Common myeloid progenitor, CD34-positive (primary cell): ENCODE measurements around the gene TRPM7.

ENCODE experiments used
- CTCF ChIA-PET: fragments of 350-600 bp; sonication (Branson Sonifier 250); formaldehyde crosslinking; loops from one replicate; lab custom pipeline; 2021; ENCODE audit warnings: antibody characterized with exemption; lab: Charles Lee
- POLR2A ChIA-PET: fragments of 350-600 bp; sonication (Branson Sonifier 250); formaldehyde crosslinking; loops from one replicate; lab custom pipeline; 2021; ENCODE audit warnings: antibody characterized with exemption; lab: Charles Lee
- DNase-seq, 3 donors: peaks; one replicate each; pipeline versions ENCODE4 v3.0.0 to v3.0.0-alpha.2; 2013
- H3K27ac ChIP-seq, 2 experiments: 1 replicate in 1 of 2; 2 replicates in 1 of 2; pipeline ENCODE4 v1.7.0; 2013; ENCODE audit warnings: inconsistent platforms in 2 of 2, low read length in 2 of 2, mild to moderate bottlenecking in 2 of 2, low read depth in 1 of 2, moderate library complexity in 1 of 2; ENCODE audit not compliant: severe bottlenecking in 2 of 2, insufficient read depth in 1 of 2, poor library complexity in 1 of 2
- H3K27me3 ChIP-seq, 5 experiments: replicated peaks in 2 of 5; 1 replicate in 3 of 5; 2 replicates in 2 of 5; pipeline versions ENCODE4 v1.6.1 to v1.7.0; 2013; ENCODE audit warnings: low read length in 4 of 5, mild to moderate bottlenecking in 2 of 5, moderate library complexity in 2 of 5, inconsistent platforms in 1 of 5; ENCODE audit not compliant: insufficient read depth in 5 of 5, control insufficient read depth in 4 of 5
- H3K36me3 ChIP-seq, 4 experiments: 1 replicate in 2 of 4; 2 replicates in 2 of 4; pipeline versions ENCODE4 v1.6.1 to v1.7.0; 2013; ENCODE audit warnings: low read length in 3 of 4, control low read depth in 1 of 4, mild to moderate bottlenecking in 1 of 4; ENCODE audit not compliant: control insufficient read depth in 4 of 4, insufficient read depth in 4 of 4
- H3K4me1 ChIP-seq, 4 experiments: 1 replicate in 3 of 4; 2 replicates in 1 of 4; pipeline versions ENCODE4 v1.6.1 to v1.7.1; 2013; ENCODE audit warnings: low read length in 3 of 4, mild to moderate bottlenecking in 3 of 4, control low read depth in 1 of 4, inconsistent platforms in 1 of 4, moderate library complexity in 1 of 4; ENCODE audit not compliant: control insufficient read depth in 4 of 4, insufficient read depth in 4 of 4; ENCODE audit errors: control extremely low read depth in 1 of 4
- H3K4me3 ChIP-seq, 7 experiments: 1 replicate in 4 of 7; 2 replicates in 3 of 7; pipeline versions ENCODE4 v1.5.1 to v1.7.0; 2013; ENCODE audit warnings: mild to moderate bottlenecking in 7 of 7, low read length in 6 of 7, moderate library complexity in 6 of 7, inconsistent platforms in 2 of 7, low read depth in 2 of 7, control low read depth in 1 of 7; ENCODE audit not compliant: insufficient read depth in 4 of 7, control insufficient read depth in 1 of 7; ENCODE audit errors: extremely low read depth in 1 of 7
- H3K9me3 ChIP-seq, 5 experiments: 1 replicate in 4 of 5; 2 replicates in 1 of 5; pipeline versions ENCODE4 v1.6.1 to v1.7.1; 2013; ENCODE audit warnings: low read length in 4 of 5, mild to moderate bottlenecking in 2 of 5, inconsistent platforms in 1 of 5, low read depth in 1 of 5, moderate library complexity in 1 of 5; ENCODE audit not compliant: control insufficient read depth in 4 of 5, insufficient read depth in 2 of 5; ENCODE audit errors: control extremely low read depth in 1 of 5
- WGBS: methylation state at CpG from one replicate; pipeline ENCODE4 v1.1.5; 2013; ENCODE audit not compliant: insufficient coverage; 5-methylcytosine and 5-hydroxymethylcytosine counted together

TRPM7 gene

GRCh38 chr15:50669611-50670010, 17.0 kb downstream of the TRPM7 start:
- ChIA-PET POLR2A (no interaction called here), CTCF (no interaction called here)
- no peak for DNase-seq
- Histone ChIP-seq H3K4me3 (no peak overlapping the region), H3K36me3 (peaks cover 1 to 15% (median 7%) of the 10 kb centered on the region in 4 experiments), H3K27ac (peak overlapping the region in 1 of 2 experiments; percentile 34), H3K27me3 (no peaks in the 10 kb centered on the region), H3K9me3 (no peaks in the 10 kb centered on the region), H3K4me1 (no peaks in the 10 kb centered on the region)
- WGBS, result no CpG with 5 or more reads among the region's 1 CpG

GRCh38 chr15:50665938-50666337, 20.7 kb downstream of the TRPM7 start:
- no peak for DNase-seq
- Histone ChIP-seq H3K9me3 (no peaks in the 10 kb centered on the region), H3K4me1 (no peaks in the 10 kb centered on the region), H3K27me3 (no peaks in the 10 kb centered on the region), H3K36me3 (peaks cover 7 to 23% (median 10%) of the 10 kb centered on the region in 4 experiments), H3K27ac (no peak overlapping the region), H3K4me3 (no peak overlapping the region)
- CTCF ChIA-PET, result no interaction called here
- POLR2A ChIA-PET, result no interaction called here
- WGBS, result 94% methylated on average over 2 of the region's 5 CpGs

GRCh38 chr15:50655555-50655954, 31.0 kb downstream of the TRPM7 start:
- H3K4me3 ChIP-seq, result no peak overlapping the region
- DNase-seq, result no peak
- CTCF ChIA-PET, result interaction anchor here (1.2 kb wide), 1 partner anchor 13 kb away, joined by 3 read pairs; no protein-coding TSS in a partner anchor
- no peaks in the 10 kb centered on the region for H3K9me3 ChIP-seq
- 100% methylated on average over 2 of the region's 4 CpGs for WGBS
- POLR2A ChIA-PET, result no interaction called here
- no peaks in the 10 kb centered on the region for H3K27me3 ChIP-seq
- H3K27ac ChIP-seq, result no peak overlapping the region
- H3K4me1 ChIP-seq, result no peaks in the 10 kb centered on the region
- peaks cover 24 to 51% (median 37%) of the 10 kb centered on the region in 4 experiments for H3K36me3 ChIP-seq

GRCh38 chr15:50653156-50653743, 33.3 kb downstream of the TRPM7 start:
- H3K36me3 ChIP-seq, result peaks cover 28 to 62% (median 43%) of the 10 kb centered on the region in 4 experiments
- WGBS, result 100% methylated on average over 3 of the region's 6 CpGs

GRCh38 chr15:50652671-50653070, 33.9 kb downstream of the TRPM7 start:
- Histone ChIP-seq H3K27ac (no peak overlapping the region), H3K9me3 (no peaks in the 10 kb centered on the region), H3K4me1 (no peaks in the 10 kb centered on the region), H3K27me3 (no peaks in the 10 kb centered on the region), H3K4me3 (no peak overlapping the region), H3K36me3 (peaks cover 28 to 66% (median 45%) of the 10 kb centered on the region in 4 experiments)
- DNase-seq, result no peak
- POLR2A ChIA-PET, result no interaction called here
- CTCF ChIA-PET, result interaction anchor here (0.6 to 0.8 kb wide), 2 partner anchors 24 to 1678 kb away, joined by 3 read pairs; no protein-coding TSS in a partner anchor
- 86% methylated on average over 2 of the region's 3 CpGs for WGBS

More at GRCh38 chr15:50653156-50653743, 33.3 kb downstream of the TRPM7 start:
- H3K4me3 ChIP-seq, result no peak overlapping the region
- H3K4me1 ChIP-seq, result no peaks in the 10 kb centered on the region
- ChIA-PET CTCF (interaction anchor here (0.6 to 0.8 kb wide), 3 partner anchors 23 to 1678 kb away, joined by 3 read pairs; no protein-coding TSS in a partner anchor), POLR2A (interaction anchor here (0.6 kb wide), 1 partner anchor 14 kb away, joined by 4 read pairs; no protein-coding TSS in a partner anchor)
- H3K9me3 ChIP-seq, result no peaks in the 10 kb centered on the region
- peak overlapping the region in 1 of 2 experiments; percentile 18 for H3K27ac ChIP-seq
- DNase-seq, result no peak
- H3K27me3 ChIP-seq, result no peaks in the 10 kb centered on the region

- Histone ChIP-seq H3K4me3 (no peak overlapping the region), H3K9me3 (no peaks in the 10 kb centered on the region), H3K4me1 (no peaks in the 10 kb centered on the region), H3K27me3 (no peaks in the 10 kb centered on the region), H3K36me3 (peaks cover 15 to 66% (median 41%) of the 10 kb centered on the region in 4 experiments), H3K27ac (no peak overlapping the region)
- 85% methylated on average over 2 of the region's 2 CpGs for WGBS
- no peak for DNase-seq
- CTCF ChIA-PET, result interaction anchor here (0.8 to 1.2 kb wide), 2 partner anchors 14 to 40 kb away, joined by 3 read pairs; no protein-coding TSS in a partner anchor
- POLR2A ChIA-PET, result no interaction called here
Measured at GRCh38 chr15:50641318-50641717, 45.3 kb downstream of the TRPM7 start.

- CTCF ChIA-PET, result no interaction called here
Measured at GRCh38 chr15:50636146-50636545, 50.5 kb downstream of the TRPM7 start.

More at GRCh38 chr15:50636146-50636545, 50.5 kb downstream of the TRPM7 start:
- Histone ChIP-seq H3K4me3 (no peak overlapping the region), H3K36me3 (peaks cover 8 to 75% (median 51%) of the 10 kb centered on the region in 4 experiments), H3K9me3 (no peaks in the 10 kb centered on the region), H3K27ac (no peak overlapping the region), H3K27me3 (no peaks in the 10 kb centered on the region), H3K4me1 (no peaks in the 10 kb centered on the region)
- POLR2A ChIA-PET, result no interaction called here
- DNase-seq, result no peak
- WGBS, result 98% methylated on average over 9 of the region's 9 CpGs
